ENCODE results near the gene ZNF641. TPM values are rescaled to one million over a fixed set of nuclear protein-coding genes. Genes with fewer than 3 reads are reported as not detected.

Gene ZNF641
- 11.1 and 12.2 TPM in 2 replicates for total RNA-seq (2014; rRNA removed; shearing (Covaris generic))

GRCh38 chr12:48350249-48351021 is at the start of gene ZNF641:
ZNF641 (minus strand) TSS chr12:48350919; CDS start chr12:48348090, 2,829 bp downstream.
- peak; percentile 88 for DNase-seq (ENCODE audit: low read depth)

- no peak for DNase-seq (ENCODE audit: low read depth)
Measured at GRCh38 chr12:48390026-48390425, 39.3 kb upstream of the ZNF641 start.

DNA sequence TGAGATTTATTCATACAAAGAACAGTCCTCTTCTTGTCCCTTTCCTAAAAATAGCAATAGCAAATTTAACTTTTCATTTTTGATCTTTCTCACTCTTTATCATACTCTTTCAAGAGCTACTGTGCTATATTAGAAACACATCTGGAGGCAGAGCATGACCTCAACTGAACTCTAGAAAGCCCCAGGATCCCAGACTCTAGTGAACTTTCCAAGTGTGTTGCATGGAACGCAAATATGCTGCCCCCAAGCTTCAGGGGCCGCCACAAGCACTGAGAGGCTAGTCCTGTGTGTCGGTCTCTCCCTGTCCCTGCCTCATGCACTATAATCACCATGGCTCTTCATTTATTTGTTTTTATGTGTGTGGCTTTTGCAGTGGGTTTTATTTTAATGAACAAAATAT is 38.7 kb upstream of the ZNF641 start:
- DNase-seq (ENCODE audit: low read depth) = no peak

DNA sequence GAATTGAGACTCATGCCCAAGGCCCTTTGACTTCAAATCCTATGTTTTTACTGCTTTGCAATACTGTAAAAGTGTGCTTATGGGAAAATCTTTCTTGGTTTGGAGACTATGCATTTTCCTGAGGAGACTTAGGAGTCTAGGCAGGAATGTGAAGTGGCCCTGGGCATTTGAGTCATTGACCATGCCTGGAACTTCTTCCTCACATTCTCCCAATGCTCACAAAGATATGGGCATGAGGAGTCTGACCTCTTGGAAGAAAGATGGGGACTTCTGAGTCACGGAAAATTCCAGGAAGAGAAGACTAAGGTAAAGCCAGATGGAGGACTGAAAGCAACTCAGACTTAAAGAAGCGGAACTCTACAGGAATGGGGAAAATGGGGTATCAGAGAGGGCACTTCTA is 38.2 kb upstream of the ZNF641 start:
- peak; percentile 38 for DNase-seq (ENCODE audit: low read depth)

DNA sequence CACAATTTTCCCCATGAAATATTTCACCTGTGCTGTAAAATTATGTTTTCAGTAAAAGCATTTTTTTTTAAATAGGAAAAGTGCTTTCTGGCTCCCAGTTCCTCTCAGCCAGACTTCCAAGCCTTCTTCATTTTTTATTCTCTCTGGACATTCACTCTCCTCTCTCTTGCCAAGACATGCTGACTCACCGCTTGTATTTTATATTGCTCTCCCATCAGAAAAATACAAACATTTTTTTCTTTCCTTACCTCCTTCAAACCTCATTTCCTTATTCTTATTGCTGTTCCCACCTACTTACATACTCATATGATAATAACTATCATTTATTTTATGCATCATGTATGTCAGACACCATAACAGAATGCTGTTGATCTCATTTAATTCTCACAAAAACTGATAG is 37.7 kb upstream of the ZNF641 start:
- DNase-seq (ENCODE audit: low read depth) = no peak

DNA sequence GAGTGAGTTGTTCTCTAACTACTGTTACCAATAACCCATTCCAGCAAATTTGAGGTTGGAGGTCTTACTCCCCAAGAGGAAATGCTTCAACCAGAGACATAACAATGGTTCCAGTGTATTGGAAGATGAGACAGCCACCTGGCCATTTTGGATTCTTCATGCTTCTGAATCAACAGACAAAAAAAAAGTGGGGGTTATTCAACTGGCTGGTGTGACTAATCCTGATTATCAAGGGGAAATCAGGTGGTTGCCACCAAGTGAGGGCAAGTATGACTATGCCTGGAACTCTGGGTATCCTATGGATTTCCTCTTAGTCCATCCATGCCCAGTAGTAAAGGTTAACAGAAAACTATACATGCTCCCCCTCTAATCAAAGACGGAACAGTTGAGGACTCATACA is 29.9 kb upstream of the ZNF641 start:
- DNase-seq (ENCODE audit: low read depth) = peak; percentile 19

DNA sequence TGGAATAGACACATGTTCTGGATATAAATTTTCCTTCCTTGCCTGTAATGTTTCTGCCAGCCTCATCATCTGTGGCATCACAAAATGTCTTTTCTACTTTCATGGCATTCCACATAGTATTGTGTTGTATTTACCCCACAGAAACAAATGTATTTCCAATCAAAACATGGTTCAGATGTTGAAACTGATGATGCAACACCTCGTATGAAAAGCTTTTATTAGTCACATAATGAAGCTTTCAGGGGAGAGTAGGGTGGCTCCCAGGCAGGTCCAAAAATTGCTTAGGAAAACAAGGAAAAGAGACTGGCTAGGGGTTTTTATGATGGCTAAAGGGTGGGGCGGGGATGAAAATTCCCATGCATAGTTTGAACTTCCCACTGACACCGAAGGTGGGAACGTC is 29.1 kb upstream of the ZNF641 start:
- no peak for DNase-seq (ENCODE audit: low read depth)

GRCh38 chr12:48377646-48378045 is 26.9 kb upstream of the ZNF641 start:
- no peak for DNase-seq (ENCODE audit: low read depth)

DNA sequence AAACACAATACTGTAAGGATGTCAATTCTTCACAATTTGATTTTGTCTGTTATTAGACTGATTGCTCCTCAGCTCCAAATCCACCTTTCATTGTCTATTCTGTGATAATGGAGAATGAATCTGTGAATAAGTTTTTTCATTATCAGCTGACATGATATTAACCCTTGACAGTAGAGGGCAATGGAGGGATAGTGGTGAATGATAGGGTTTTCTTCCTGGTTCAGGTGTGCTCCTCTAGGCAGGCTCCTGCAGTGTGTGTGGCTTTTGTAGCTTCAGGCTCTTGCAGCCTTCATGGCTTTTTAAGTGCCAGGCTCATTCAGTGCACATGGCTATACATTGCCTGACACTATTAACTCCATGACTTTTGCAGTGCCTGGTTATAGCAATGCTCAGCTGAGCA is 23.4 kb upstream of the ZNF641 start:
- no peak for DNase-seq (ENCODE audit: low read depth)

- DNase-seq (ENCODE audit: low read depth) = no peak
Measured at GRCh38 chr12:48366131-48366530, 15.4 kb upstream of the ZNF641 start.

DNA sequence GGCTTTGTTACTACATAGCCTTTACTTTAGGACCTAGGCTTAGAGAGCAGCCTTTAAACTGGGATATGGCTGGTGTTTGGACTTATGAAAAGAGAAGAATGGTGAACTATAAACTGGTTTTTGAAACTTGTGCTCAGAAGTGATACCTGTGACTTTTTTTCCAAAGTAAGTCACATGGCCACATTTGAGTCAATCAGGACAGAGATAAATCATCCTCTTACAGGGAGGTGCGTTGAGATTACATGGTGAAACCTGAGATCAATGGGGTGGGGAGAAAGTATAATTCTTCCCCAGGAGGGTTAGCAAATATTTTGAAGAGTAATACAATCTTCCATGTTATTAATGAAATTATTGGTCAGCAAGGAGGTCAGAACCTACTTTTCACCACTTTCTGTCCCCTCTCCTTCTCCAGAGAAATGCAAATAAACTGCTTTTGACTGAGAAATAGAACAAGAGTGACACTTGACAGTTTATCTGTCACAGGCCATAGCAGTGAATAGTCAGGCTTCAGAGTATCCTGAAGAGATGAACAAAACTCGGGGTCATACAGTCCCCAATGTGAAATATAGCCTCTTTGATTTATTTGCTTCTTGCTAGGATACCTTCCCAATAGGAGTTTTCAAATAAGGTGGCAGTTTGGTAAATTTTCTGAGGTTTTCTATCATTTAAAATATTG is 11.1 kb upstream of the ZNF641 start:
- DNase-seq (ENCODE audit: low read depth) = no peak

DNA sequence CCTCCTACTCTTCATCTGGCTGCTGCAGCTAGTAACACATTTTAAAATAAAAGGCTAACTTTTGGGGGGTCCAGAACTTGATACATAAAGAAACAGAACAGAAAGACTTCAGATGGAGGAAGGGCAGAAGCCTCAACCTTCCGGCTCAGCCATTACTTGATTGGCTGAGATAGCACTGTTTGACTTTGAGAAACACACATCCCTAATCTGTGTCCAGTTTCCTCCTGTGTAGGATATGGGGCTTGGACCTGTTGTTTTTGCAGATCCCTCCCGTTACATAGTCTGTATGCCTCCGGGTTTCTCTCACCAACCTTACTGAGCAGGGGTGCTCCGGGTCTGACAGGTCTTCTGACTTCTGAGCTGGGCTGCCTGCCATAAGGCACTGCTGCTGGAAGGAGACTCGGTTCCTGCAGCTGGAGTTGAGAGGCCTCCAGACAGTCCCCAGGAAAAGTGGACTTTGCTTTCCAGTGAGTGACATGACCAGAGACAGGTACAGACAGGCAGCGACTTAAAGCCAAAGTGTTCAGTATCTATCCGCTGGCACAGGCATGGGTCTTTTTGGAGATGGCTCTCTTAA is 8.3 kb upstream of the ZNF641 start:
- no peak for DNase-seq (ENCODE audit: low read depth)

- peak; percentile 52 for DNase-seq (ENCODE audit: low read depth)
Measured at GRCh38 chr12:48356041-48356768, 5.5 kb upstream of the ZNF641 start.

- DNase-seq (ENCODE audit: low read depth) = no peak
Measured at GRCh38 chr12:48352157-48352760, 1.5 kb upstream of the ZNF641 start.

GRCh38 chr12:48351022-48351708 is 446 bp upstream of the ZNF641 start:
- peak; percentile 73 for DNase-seq (ENCODE audit: low read depth)

- DNase-seq (ENCODE audit: low read depth) = no peak
Measured at GRCh38 chr12:48349471-48349870, 1.2 kb downstream of the ZNF641 start.

GRCh38 chr12:48342980-48343379 is 7.7 kb downstream of the ZNF641 start:
- no peak for DNase-seq (ENCODE audit: low read depth)

DNA sequence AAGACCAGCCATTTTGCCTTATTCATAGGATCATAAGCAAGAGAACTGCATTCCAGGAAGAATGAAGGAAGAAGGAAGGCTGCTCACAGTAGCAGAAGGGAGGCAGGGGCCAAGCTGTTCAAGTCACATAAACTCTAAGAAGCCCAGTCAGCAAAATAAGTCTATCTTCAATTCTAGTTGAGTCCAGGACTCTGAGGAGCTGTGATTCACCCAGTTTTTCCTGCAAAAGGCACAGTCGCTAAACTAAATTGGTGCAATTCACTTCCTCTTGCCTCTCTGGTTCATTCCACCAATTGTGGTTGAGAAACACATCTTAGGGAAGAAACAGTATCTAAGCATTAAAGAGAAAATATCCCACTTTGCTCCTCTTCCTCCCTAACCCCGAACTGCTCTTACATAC is 9.8 kb downstream of the ZNF641 start:
- DNase-seq (ENCODE audit: low read depth) = no peak

- no peak for DNase-seq (ENCODE audit: low read depth)
Measured at GRCh38 chr12:48339442-48340117, 11.1 kb downstream of the ZNF641 start.

DNA sequence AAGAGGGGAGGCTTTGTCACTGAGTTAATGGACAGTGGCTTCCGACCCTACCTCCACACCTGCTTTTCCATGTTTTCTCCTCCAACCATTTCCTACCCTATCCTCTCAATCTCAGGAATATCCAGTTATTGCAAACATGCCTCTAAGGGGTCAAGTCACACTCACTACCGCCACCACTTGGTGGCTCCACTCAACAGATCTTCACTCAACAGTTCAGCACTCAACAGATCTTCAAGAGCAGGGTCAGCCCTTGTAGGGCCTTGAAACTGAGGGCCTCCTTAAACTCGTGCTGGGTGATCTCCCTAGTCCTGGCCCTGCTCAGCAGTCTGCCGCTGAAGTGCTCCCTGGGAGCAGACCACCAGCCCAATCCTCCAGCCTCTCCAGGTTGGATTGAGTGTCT is 14.2 kb downstream of the ZNF641 start:
- DNase-seq (ENCODE audit: low read depth) = peak; percentile 8

DNA sequence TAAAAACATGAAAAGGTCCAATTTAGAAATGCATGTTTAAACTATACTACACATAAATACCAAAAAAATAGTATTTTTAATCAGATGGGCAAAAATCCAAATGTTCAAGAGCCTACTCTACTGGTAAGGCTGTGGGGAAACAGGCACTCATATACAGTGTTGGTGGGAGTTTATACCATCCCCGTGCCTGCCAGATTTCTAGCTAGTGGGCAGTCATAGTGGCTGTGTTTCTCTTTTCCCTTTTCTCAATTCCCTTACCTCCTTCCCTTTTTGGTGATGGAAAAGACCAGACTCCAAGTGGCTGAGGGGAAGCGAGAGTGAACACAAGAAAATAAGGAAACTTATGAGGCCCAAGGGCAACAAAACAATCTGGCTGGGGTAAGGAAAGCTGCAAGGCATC is 14.7 kb downstream of the ZNF641 start:
- no peak for DNase-seq (ENCODE audit: low read depth)
